ENCODE data around the gene CDYL. TPM values are rescaled to one million over a fixed set of nuclear protein-coding genes. Genes with fewer than 3 reads are reported as not detected.

Gene CDYL
- total RNA-seq, 6 experiments from 2014 or later, result 28.4 to 34.8 (median 33.8) TPM

DNA sequence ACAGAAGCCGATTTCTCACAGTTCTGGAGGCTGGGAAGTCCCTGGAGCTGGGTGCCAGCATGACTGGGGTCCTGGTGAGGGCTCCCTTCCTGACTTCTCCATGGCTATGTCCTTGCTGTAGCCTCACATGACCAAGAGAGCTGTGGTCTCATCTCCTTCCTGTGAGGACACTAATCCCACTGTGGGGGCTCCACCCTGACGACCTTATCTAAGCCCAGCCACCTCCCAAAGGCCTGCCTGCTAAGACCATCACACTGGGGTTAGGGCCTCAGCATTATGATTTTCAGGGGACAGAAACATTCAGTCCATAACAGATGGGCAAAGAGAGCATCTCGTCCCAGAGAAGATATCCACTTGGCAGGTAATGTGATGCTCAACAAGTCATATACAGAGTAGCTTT is 210.8 kb downstream of the CDYL start:
- DNase-seq, result no peak
- Mint-ChIP-seq H3K4me1 (ENCODE audit: low read depth) (peaks cover 10% of the 10 kb centered on the region), H3K36me3 (ENCODE audit: low read depth) (peaks cover 6% of the 10 kb centered on the region; the same call in 1 of the 2 replicates), H3K4me3 (no peak overlapping the region), H3K27me3 (ENCODE audit: insufficient read depth) (peaks cover 1% of the 10 kb centered on the region), H3K9me3 (no peaks in the 10 kb centered on the region; the same call in 1 of the 2 replicates), H3K27ac (no peak overlapping the region)
- TF ChIP-seq, protein P1, sequence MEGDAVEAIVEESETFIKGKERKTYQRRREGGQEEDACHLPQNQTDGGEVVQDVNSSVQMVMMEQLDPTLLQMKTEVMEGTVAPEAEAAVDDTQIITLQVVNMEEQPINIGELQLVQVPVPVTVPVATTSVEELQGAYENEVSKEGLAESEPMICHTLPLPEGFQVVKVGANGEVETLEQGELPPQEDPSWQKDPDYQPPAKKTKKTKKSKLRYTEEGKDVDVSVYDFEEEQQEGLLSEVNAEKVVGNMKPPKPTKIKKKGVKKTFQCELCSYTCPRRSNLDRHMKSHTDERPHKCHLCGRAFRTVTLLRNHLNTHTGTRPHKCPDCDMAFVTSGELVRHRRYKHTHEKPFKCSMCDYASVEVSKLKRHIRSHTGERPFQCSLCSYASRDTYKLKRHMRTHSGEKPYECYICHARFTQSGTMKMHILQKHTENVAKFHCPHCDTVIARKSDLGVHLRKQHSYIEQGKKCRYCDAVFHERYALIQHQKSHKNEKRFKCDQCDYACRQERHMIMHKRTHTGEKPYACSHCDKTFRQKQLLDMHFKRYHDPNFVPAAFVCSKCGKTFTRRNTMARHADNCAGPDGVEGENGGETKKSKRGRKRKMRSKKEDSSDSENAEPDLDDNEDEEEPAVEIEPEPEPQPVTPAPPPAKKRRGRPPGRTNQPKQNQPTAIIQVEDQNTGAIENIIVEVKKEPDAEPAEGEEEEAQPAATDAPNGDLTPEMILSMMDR (IDR thresholded peaks at IDR 0.05), result no peak

DNA sequence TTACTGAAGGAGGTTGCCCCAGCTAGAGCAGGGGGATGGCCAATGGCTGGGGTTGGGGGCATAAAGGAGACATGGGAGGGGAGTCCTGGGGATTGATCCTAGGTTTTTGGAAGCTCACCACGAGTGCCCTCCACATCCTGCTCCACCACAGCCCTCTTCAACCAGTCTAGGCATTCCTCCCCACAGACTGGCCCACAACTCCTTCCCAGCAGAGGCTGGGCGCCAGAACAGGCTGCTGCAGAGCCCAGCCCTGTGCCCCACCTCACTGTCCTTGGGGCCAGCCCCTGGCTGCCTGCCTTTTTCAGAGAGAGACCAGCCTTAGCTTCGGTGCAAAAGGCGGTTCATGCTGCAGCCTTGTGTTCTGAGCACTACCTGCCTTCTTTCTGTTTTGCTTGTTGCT is 211.2 kb downstream of the CDYL start:
- Mint-ChIP-seq H3K9me3 (no peaks in the 10 kb centered on the region; the same call in 1 of the 2 replicates), H3K36me3 (ENCODE audit: low read depth) (peaks cover 6% of the 10 kb centered on the region; the same call in 1 of the 2 replicates), H3K4me3 (no peak overlapping the region), H3K4me1 (ENCODE audit: low read depth) (peaks cover 10% of the 10 kb centered on the region), H3K27ac (no peak overlapping the region), H3K27me3 (ENCODE audit: insufficient read depth) (peaks cover 1% of the 10 kb centered on the region)
- TF ChIP-seq, protein P1 (IDR thresholded peaks at IDR 0.05), result no peak
- DNase-seq, result no peak

DNA sequence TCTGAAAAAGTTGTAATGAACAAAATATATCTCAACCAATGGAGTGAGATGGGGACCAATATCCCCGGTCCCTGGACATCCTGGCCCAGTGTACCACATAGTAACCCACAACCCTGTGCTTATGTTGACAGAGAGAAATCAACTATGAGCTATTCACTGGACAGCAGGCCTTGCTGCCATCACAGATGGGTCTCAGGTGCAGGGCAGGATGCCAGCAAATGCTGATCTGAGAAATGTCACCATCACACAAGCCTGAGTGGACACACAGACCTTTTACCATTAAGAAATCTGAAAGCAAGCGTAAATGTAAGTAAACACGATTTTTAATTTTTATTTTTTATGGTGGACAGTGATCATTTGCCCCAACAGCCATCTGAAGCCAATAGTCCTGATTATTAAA is 218.5 kb downstream of the CDYL start:
- peaks cover 27% of the 10 kb centered on the region for H3K36me3 Mint-ChIP-seq (ENCODE audit: low read depth)
- TF ChIP-seq, protein P1 (IDR thresholded peaks at IDR 0.05), result no peak
- no peak for DNase-seq
- no peak overlapping the region for H3K27ac Mint-ChIP-seq
- H3K4me3 Mint-ChIP-seq, result no peak overlapping the region
- peaks cover 2% of the 10 kb centered on the region; the same call in 1 of the 2 replicates for H3K27me3 Mint-ChIP-seq (ENCODE audit: insufficient read depth)
- no peaks in the 10 kb centered on the region for H3K9me3 Mint-ChIP-seq
- H3K4me1 Mint-ChIP-seq (ENCODE audit: low read depth), result no peaks in the 10 kb centered on the region

DNA sequence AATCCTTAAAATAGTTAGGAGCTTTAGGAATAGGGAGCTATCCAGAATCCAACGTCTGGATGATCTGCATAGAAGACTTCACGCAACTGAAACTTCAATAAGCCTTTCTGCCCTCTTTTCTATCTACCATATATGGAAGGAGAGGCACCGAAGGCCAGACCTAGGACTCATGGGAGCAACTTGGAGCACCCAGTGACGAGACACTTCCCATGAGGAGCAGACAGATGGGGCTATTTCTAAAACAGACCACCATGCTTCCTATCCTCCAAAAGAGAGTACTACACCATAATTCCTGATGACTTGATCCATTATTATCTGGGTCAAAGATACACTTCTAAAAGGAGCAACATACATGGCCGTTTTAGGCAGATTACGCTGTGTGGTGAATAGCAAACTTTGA is 221.7 kb downstream of the CDYL start:
- no peak overlapping the region for H3K27ac Mint-ChIP-seq
- H3K9me3 Mint-ChIP-seq, result no peaks in the 10 kb centered on the region
- no peak for DNase-seq
- H3K4me3 Mint-ChIP-seq, result no peak overlapping the region
- TF ChIP-seq, protein P1 (IDR thresholded peaks at IDR 0.05), result no peak
- H3K4me1 Mint-ChIP-seq (ENCODE audit: low read depth), result peaks cover 9% of the 10 kb centered on the region; the same call in 1 of the 2 replicates
- peaks cover 30% of the 10 kb centered on the region for H3K36me3 Mint-ChIP-seq (ENCODE audit: low read depth)
- peaks cover 2% of the 10 kb centered on the region; the same call in 1 of the 2 replicates for H3K27me3 Mint-ChIP-seq (ENCODE audit: insufficient read depth)

DNA sequence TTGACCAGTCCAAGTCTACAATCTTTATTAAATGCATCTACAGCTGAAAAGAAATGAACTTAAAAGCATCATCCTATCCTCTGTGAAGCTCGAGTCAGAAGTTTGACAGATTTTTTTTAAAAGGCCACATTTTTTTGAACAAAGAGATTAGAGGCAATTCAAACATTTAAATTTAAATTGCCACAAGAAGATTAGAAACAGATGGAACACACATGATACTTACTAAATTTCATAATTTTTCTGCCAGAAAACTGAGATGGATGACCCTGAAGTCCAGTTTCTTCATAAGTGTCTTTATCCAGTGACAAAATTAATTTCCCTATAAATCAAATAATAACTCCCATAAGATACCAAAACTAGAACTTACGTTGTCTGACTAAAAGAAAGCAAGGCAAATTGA is 223.4 kb downstream of the CDYL start:
- Mint-ChIP-seq H3K4me3 (no peak overlapping the region), H3K9me3 (no peaks in the 10 kb centered on the region), H3K36me3 (ENCODE audit: low read depth) (peaks cover 30% of the 10 kb centered on the region), H3K27ac (no peak overlapping the region), H3K27me3 (ENCODE audit: insufficient read depth) (peaks cover 2% of the 10 kb centered on the region; the same call in 1 of the 2 replicates), H3K4me1 (ENCODE audit: low read depth) (peaks cover 15% of the 10 kb centered on the region)
- TF ChIP-seq, protein P1 (IDR thresholded peaks at IDR 0.05), result no peak
- DNase-seq, result no peak

Data from HFFc6 (cell line).